Endothelial cell (in vitro differentiated cells): ENCODE measurements around the gene PHTF2. TPM values are rescaled to one million over a fixed set of nuclear protein-coding genes. Genes with fewer than 3 reads are reported as not detected.

Source experiments
- DNase-seq: peaks from one replicate; pipeline ENCODE4 v3.0.0; 2021; ENCODE audit warnings: low spot score
- H3K27ac Mint-ChIP-seq: one replicate; pipeline ENCODE4 v1.8.0; 2021; ENCODE audit warnings: mixed read lengths, inconsistent platforms; ENCODE audit not compliant: unreplicated experiment
- H3K27me3 Mint-ChIP-seq: one replicate; pipeline ENCODE4 v1.8.0; 2021; ENCODE audit warnings: mild to moderate bottlenecking, moderate library complexity, mixed read lengths, inconsistent platforms; ENCODE audit not compliant: unreplicated experiment
- H3K36me3 Mint-ChIP-seq: one replicate; pipeline ENCODE4 v1.8.0; 2021; ENCODE audit warnings: mild to moderate bottlenecking, low read depth, mixed read lengths, inconsistent platforms; ENCODE audit not compliant: unreplicated experiment
- H3K4me1 Mint-ChIP-seq: one replicate; pipeline ENCODE4 v1.8.0; 2021; ENCODE audit warnings: mild to moderate bottlenecking, mixed read lengths, inconsistent platforms; ENCODE audit not compliant: unreplicated experiment
- H3K4me3 Mint-ChIP-seq: one replicate; pipeline ENCODE4 v1.8.0; 2021; ENCODE audit warnings: mild to moderate bottlenecking, mixed read lengths, inconsistent platforms; ENCODE audit not compliant: unreplicated experiment
- H3K9me3 Mint-ChIP-seq: one replicate; pipeline ENCODE4 v1.8.0; 2021; ENCODE audit warnings: mixed read lengths, inconsistent platforms; ENCODE audit not compliant: unreplicated experiment
- CTCF ChIP-seq: fragments of 200-600 bp; sonication (generic); IDR thresholded peaks from one replicate; pipeline ENCODE4 v1.5.0; 2021; ENCODE audit warnings: antibody characterized with exemption; ENCODE audit not compliant: unreplicated experiment
- total RNA-seq: library from RNA; stranded (reverse); fragmentation: NEBNext Ultra II Directional; extraction: Animal tissue kit (Norgen Biotek cat#: 25700); gene quantifications from one replicate; pipeline ENCODE4 v1.2.1, GENCODE V29; 2021; ENCODE audit not compliant: unreplicated experiment

PHTF2 gene
- total RNA-seq, 1 donor from 2014 or later = 10.3 TPM

GRCh38 chr7:77893813-77894212 is 95.2 kb downstream of the PHTF2 start:
- Mint-ChIP-seq H3K4me1 (no peaks in the 10 kb centered on the region), H3K36me3 (no peaks in the 10 kb centered on the region), H3K27me3 (peaks cover 2% of the 10 kb centered on the region), H3K4me3 (no peak overlapping the region), H3K9me3 (no peaks in the 10 kb centered on the region), H3K27ac (no peak overlapping the region)
- no peak for TF ChIP-seq CTCF
- DNase-seq = no peak

DNA sequence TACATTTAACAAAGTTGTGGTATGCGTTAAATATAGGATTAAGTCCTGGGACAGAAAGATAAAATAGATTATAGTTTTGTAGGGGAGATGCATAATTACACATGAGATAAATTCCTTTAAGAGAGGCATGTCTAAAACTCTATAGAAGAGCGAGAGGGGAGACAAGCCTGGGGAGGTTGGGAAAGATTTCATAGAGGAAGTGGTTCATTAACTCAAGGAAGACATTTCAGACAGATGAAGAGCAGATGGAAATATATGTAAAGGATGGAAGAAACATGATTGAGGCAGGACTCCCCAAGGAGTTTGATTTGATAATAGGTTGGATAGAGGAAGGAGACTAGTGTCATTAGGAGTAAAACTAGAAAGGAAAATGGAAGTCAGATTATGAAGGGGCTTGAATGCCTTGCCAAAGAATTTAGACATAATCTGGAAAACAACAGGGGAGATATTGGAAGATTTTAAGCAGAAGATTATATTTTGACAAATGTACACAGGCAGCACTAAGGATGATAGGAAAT is 96.1 kb downstream of the PHTF2 start:
- H3K36me3 Mint-ChIP-seq = no peaks in the 10 kb centered on the region
- peaks cover 1% of the 10 kb centered on the region for H3K27me3 Mint-ChIP-seq
- TF ChIP-seq CTCF = no peak
- no peaks in the 10 kb centered on the region for H3K9me3 Mint-ChIP-seq
- DNase-seq = no peak
- no peak overlapping the region for H3K4me3 Mint-ChIP-seq
- H3K27ac Mint-ChIP-seq = no peak overlapping the region
- H3K4me1 Mint-ChIP-seq = no peaks in the 10 kb centered on the region

DNA sequence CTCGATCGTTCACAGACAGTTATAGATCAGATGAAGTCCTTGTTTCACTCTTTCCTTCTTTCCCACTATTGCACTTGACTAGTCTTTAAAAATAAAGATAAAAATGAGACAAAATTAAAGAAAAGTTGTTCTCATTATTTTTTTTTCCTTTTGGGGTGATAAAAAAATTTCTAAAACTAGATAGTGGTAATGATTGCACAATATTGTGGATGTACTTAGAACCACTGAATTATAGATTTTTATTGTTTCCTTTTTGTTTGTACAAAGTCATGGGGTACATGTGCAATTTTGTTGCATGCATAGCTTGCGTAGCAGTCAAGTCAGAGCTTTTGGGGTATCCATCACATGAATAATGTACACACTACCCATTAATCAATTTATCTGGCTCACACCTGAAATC is 97.3 kb downstream of the PHTF2 start:
- TF ChIP-seq CTCF = no peak
- Mint-ChIP-seq H3K36me3 (no peaks in the 10 kb centered on the region), H3K9me3 (no peaks in the 10 kb centered on the region), H3K4me3 (no peak overlapping the region), H3K27ac (no peak overlapping the region), H3K4me1 (no peaks in the 10 kb centered on the region), H3K27me3 (no peaks in the 10 kb centered on the region)
- no peak for DNase-seq

DNA sequence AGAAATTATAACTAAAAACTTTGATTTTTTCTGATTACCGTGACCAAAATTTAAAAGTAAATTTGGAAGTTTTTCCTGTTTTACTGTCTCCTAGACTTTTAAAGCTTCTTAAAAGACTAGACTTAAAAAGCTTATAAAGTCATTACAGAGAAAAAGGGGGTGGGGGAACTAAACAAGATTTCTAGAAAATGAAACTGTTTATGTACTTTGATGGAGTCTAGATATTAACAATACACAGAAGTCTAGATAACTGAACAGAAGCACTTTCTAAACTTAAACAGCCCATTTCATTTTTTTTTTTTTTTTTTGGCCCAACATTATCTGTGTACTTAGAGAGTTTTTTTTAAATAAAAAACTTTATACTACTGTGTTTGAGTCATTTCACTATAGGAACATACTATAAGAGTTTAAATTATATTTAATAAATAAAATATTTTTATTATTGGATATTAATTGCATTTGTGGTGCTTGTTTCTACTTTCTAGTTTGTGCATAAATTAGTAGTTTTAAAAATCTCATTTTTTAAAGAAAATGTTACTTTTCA is 98.5 kb downstream of the PHTF2 start:
- no peaks in the 10 kb centered on the region for H3K36me3 Mint-ChIP-seq
- H3K9me3 Mint-ChIP-seq = no peaks in the 10 kb centered on the region
- no peak overlapping the region for H3K27ac Mint-ChIP-seq
- TF ChIP-seq CTCF = no peak
- no peak for DNase-seq
- H3K4me3 Mint-ChIP-seq = no peak overlapping the region
- no peaks in the 10 kb centered on the region for H3K4me1 Mint-ChIP-seq
- no peaks in the 10 kb centered on the region for H3K27me3 Mint-ChIP-seq

DNA sequence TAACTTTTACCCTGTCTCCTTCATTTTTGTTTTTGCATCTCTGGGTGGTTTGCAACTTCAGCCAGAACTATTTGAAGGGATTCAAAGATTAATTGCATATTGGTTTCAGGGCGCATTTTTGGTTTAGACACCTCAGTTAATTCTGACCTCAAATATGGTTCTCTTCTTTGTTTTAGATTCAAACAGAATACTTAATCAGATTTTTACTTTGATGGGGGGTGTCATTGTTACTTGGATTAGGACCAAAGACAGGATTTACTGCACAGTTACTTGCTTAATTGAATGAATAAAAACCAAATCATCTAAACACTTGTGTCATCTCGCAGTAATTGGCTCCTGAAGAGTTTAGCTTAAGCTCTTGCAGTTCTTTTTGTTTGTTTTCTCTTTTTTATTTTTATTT is 100.9 kb downstream of the PHTF2 start:
- H3K27ac Mint-ChIP-seq = no peak overlapping the region
- TF ChIP-seq CTCF = no peak
- H3K4me1 Mint-ChIP-seq = no peaks in the 10 kb centered on the region
- H3K27me3 Mint-ChIP-seq = no peaks in the 10 kb centered on the region
- no peak overlapping the region for H3K4me3 Mint-ChIP-seq
- no peaks in the 10 kb centered on the region for H3K9me3 Mint-ChIP-seq
- no peak for DNase-seq
- no peaks in the 10 kb centered on the region for H3K36me3 Mint-ChIP-seq
